Measurements from ENCODE around the gene ZNF567. TPM values are rescaled to one million over a fixed set of nuclear protein-coding genes. Genes with fewer than 3 reads are reported as not detected.
"Not testable (repeated sequence)": the region's sequence is repeated elsewhere in the genome, so short reads cannot be mapped to it uniquely, and the experiment has no call there.

ZNF567 gene
- total RNA-seq, 1 donor from 2014 or later: 3.7 TPM

DNA sequence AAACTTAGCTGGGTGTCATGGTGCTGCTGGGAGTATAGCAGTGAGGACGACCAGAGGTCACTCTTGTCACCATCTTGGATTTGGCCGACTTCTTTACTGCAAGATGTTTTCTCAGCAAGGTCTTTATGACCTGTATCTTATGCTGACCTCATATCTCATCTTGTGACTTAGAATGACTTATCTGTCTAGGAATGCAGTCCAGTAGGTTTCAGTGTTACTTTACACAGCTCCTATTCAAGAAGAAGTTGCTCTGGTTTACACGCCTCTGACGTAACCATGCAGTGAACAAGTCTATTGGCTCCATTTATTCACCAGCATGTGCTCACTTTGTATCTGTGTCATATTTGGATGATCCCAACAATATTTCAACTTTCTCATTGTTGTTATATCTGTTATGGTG lies 58.5 kb downstream of the ZNF567 start:
- Histone ChIP-seq H3K9me3 (peaks cover 95 to 100% of the 10 kb centered on the region in 2 donors), H3K36me3 (peaks cover 54 to 70% of the 10 kb centered on the region in 2 donors), H3K4me1 (no peaks in the 10 kb centered on the region), H3K27ac (no peak overlapping the region), H3K27me3 (no peaks in the 10 kb centered on the region), H3K4me3 (no peak overlapping the region)
- intact Hi-C loops (cut with DNase I): no loop called here
- TF ChIP-seq, protein P1, sequence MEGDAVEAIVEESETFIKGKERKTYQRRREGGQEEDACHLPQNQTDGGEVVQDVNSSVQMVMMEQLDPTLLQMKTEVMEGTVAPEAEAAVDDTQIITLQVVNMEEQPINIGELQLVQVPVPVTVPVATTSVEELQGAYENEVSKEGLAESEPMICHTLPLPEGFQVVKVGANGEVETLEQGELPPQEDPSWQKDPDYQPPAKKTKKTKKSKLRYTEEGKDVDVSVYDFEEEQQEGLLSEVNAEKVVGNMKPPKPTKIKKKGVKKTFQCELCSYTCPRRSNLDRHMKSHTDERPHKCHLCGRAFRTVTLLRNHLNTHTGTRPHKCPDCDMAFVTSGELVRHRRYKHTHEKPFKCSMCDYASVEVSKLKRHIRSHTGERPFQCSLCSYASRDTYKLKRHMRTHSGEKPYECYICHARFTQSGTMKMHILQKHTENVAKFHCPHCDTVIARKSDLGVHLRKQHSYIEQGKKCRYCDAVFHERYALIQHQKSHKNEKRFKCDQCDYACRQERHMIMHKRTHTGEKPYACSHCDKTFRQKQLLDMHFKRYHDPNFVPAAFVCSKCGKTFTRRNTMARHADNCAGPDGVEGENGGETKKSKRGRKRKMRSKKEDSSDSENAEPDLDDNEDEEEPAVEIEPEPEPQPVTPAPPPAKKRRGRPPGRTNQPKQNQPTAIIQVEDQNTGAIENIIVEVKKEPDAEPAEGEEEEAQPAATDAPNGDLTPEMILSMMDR (IDR thresholded peaks at IDR 0.05): no peak
- no peak for DNase-seq (ENCODE audit: low spot score in 2 of 2)

DNA sequence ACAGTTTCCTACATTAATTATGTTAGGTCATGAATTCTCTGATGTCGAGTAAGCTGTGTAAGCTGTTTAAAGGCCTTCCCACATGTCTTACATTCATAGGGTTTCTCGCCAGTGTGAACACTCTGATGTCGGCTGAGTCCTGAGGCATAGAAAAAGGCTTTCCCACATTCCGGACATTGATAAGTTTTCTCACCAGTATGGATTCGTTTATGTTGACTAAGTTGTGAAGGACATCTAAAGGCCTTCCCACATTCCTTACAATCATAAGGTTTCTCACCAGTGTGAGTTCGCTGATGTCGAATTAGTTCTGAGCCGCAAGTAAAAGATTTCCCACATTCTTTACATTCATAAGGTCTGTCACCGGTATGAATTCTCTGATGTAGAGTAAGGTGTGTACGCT lies 60.3 kb downstream of the ZNF567 start:
- peaks cover 95 to 100% of the 10 kb centered on the region in 2 donors for H3K9me3 ChIP-seq
- TF ChIP-seq, protein P1 (IDR thresholded peaks at IDR 0.05): no peak
- peaks cover 67 to 89% of the 10 kb centered on the region in 2 donors for H3K36me3 ChIP-seq
- H3K4me3 ChIP-seq: no peak overlapping the region
- H3K4me1 ChIP-seq: no peaks in the 10 kb centered on the region
- intact Hi-C loops (cut with DNase I): no loop called here
- no peaks in the 10 kb centered on the region for H3K27me3 ChIP-seq
- no peak overlapping the region for H3K27ac ChIP-seq
- no peak for DNase-seq (ENCODE audit: low spot score in 2 of 2)

DNA sequence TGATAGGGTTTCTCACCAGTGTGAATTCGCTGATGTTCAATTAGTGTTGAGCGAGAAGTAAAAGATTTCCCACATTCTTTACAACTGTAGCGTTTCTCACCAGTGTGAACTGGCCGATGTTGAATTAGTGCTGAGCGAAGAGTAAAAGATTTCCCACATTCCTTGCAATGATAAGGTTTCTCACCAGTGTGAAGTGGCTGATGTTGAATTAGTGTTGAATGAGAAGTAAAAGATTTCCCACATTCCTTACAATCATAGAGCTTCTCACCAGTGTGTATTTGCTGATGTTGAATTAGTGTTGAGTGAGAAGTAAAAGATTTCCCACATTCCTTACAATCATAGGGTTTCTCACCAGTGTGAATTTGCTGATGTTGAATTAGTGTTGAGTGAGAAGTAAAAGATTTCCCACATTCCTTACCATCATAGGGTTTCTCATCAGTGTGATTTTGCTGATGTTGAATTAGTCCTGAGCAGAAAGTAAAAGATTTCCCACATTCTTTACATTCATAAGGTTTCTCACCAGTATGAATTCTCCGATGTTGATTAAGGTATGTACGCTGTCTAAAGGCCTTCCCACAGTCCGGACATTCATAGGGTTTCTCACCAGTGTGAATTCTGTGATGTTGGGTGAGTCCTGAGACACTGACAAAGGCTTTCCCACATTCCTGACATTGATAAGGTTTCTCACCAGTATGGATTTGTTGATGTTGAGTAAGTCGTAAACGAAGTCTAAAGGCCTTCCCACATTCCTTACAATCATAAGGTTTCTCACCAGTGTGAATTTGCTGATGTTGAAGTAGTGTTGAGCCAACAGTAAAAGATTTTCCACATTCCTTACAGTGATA lies 61.2 kb downstream of the ZNF567 start:
- Histone ChIP-seq H3K4me3 (peak overlapping the region in 1 of 2 donors; percentile 30), H3K9me3 (peaks cover 98 to 100% of the 10 kb centered on the region in 2 donors), H3K4me1 (no peaks in the 10 kb centered on the region), H3K36me3 (peaks cover 73 to 98% of the 10 kb centered on the region in 2 donors), H3K27me3 (no peaks in the 10 kb centered on the region), H3K27ac (no peak overlapping the region)
- no peak for DNase-seq (ENCODE audit: low spot score in 2 of 2)
- intact Hi-C loops (cut with DNase I): no loop called here
- TF ChIP-seq, protein P1 (IDR thresholded peaks at IDR 0.05): no peak

DNA sequence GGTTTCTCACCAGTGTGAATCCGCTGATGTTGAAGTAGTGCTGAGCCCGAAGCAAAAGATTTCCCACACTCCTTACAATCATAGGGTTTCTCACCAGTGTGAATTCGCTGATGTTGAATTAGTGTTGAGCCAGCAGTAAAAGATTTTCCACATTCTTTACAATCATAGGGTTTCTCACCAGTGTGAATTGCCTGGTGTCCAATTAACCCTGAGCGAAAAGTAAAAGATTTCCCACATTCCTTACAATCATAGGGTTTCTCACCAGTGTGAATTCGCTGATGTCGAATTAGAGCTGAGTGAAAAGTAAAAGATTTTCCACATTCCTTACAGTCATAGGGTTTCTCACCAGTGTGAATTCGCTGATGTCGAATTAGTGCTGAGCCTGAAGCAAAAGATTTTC lies 62.2 kb downstream of the ZNF567 start:
- not testable (repeated sequence) for DNase-seq (ENCODE audit: low spot score in 2 of 2)

DNA sequence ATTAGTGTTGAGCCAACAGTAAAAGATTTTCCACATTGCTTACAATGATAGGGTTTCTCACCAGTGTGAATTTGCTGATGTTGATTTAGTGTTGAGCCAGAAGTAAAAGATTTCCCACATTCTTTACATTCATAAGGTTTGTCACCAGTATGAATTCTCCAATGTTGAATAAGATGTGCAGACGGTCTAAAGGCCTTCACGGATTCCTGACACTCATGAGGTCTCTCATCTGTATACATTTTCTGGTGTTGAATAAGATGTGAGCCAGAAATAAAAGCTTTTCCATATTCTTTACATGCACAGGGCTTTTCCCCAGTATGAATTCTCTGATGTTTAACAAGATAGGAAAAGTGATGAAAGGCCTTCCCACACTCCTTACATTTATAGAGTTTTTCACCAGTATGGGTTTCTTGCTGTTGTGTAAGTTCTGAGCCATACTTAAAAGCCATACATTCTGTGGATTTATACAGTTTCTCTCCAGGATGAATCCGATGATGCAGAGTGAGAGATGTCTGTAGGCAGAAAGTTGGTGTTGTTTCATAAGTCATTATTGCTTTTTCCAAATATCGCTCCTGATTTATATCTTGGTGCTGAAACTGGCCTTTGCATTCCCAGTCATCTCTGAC lies 62.8 kb downstream of the ZNF567 start:
- peaks cover 85 to 96% of the 10 kb centered on the region in 2 donors for H3K36me3 ChIP-seq
- no peak for DNase-seq (ENCODE audit: low spot score in 2 of 2)
- peak overlapping the region in 1 of 2 donors; percentile 30 for H3K4me3 ChIP-seq
- intact Hi-C loops (cut with DNase I): no loop called here
- no peaks in the 10 kb centered on the region for H3K4me1 ChIP-seq
- TF ChIP-seq, protein P1 (IDR thresholded peaks at IDR 0.05): no peak
- no peak overlapping the region for H3K27ac ChIP-seq
- H3K9me3 ChIP-seq: peaks cover 94 to 100% of the 10 kb centered on the region in 2 donors
- H3K27me3 ChIP-seq: no peaks in the 10 kb centered on the region

More for the DNA sequence above, 62.2 kb downstream of the ZNF567 start:
- H3K27ac ChIP-seq; H3K4me1 ChIP-seq; intact Hi-C loops (cut with DNase I); H3K27me3 ChIP-seq: not testable (repeated sequence)
- peaks cover 94 to 100% of the 10 kb centered on the region in 2 donors for H3K9me3 ChIP-seq
- H3K36me3 ChIP-seq: peaks cover 80 to 96% of the 10 kb centered on the region in 2 donors
- peak overlapping the region in 1 of 2 donors; percentile 30 for H3K4me3 ChIP-seq

Other genes with a start within 250 kb of the ZNF567 start
- 9.9 TPM for gene ZNF566, start 198.1 kb upstream of the ZNF567 start, total RNA-seq
- 2.1 TPM for gene ZNF260, start 159.3 kb upstream of the ZNF567 start, total RNA-seq
- 3.8 TPM for gene ZNF529, start 114.3 kb upstream of the ZNF567 start, total RNA-seq
- 0.32 TPM for gene ZNF382, start 82.3 kb upstream of the ZNF567 start, total RNA-seq
- not detected for gene ZNF461, start 20.8 kb upstream of the ZNF567 start, total RNA-seq
- gene ZNF850, start 85.2 kb downstream of the ZNF567 start, total RNA-seq: 5.1 TPM
- gene ZNF790, start 150.8 kb downstream of the ZNF567 start, total RNA-seq: 17.0 TPM
- 8.0 TPM for gene ZNF345, start 163.3 kb downstream of the ZNF567 start, total RNA-seq
- 1.2 TPM for gene ZNF829, start 228.7 kb downstream of the ZNF567 start, total RNA-seq
- gene ZNF568, start 228.7 kb downstream of the ZNF567 start, total RNA-seq: 2.4 TPM

Data from ascending aorta (tissue), 2 donors.